Activated naive CD8-positive, alpha-beta T cell treated with anti-CD3 and anti-CD28 coated beads for 36 hours (primary cell): ENCODE measurements around the gene TBC1D22A. TPM values are rescaled to one million over a fixed set of nuclear protein-coding genes. Genes with fewer than 3 reads are reported as not detected.
A peak's percentile ranks its signal among the peaks of the same experiment; 100 is the strongest.

Experiments used
- DNase-seq: peaks from one replicate; pipeline ENCODE4 v3.0.0; 2021
- H3K27ac Mint-ChIP-seq: one replicate; pipeline ENCODE4 v1.8.0; 2022; ENCODE audit warnings: mild to moderate bottlenecking, moderate library complexity, mixed read lengths
- H3K27me3 Mint-ChIP-seq: one replicate; pipeline ENCODE4 v1.8.0; 2022; ENCODE audit warnings: mild to moderate bottlenecking, mixed read lengths
- H3K36me3 Mint-ChIP-seq: one replicate; pipeline ENCODE4 v1.8.0; 2021; ENCODE audit warnings: mild to moderate bottlenecking, mixed read lengths
- H3K4me1 Mint-ChIP-seq: one replicate; pipeline ENCODE4 v1.8.0; 2021; ENCODE audit warnings: mixed read lengths
- H3K4me3 Mint-ChIP-seq: one replicate; pipeline ENCODE4 v1.8.0; 2022; ENCODE audit warnings: mild to moderate bottlenecking, moderate library complexity, mixed read lengths
- H3K9me3 Mint-ChIP-seq: one replicate; pipeline ENCODE4 v1.8.0; 2022; ENCODE audit warnings: mixed read lengths
- total RNA-seq, 2 experiments: library from RNA; stranded (reverse); gene quantifications; one replicate each; pipeline ENCODE4 v1.2.3, GENCODE V29; 2021

TBC1D22A gene
- total RNA-seq, 2 experiments from 2014 or later, result 42.1 to 42.4 TPM

GRCh38 chr22:47072642-47072967 lies 310.2 kb downstream of the TBC1D22A start:
- Mint-ChIP-seq H3K4me3 (no peak overlapping the region), H3K4me1 (peaks cover 12% of the 10 kb centered on the region), H3K27me3 (no peaks in the 10 kb centered on the region), H3K27ac (no peak overlapping the region), H3K36me3 (peaks cover 40% of the 10 kb centered on the region), H3K9me3 (peaks cover 10% of the 10 kb centered on the region)
- no peak for DNase-seq

DNA sequence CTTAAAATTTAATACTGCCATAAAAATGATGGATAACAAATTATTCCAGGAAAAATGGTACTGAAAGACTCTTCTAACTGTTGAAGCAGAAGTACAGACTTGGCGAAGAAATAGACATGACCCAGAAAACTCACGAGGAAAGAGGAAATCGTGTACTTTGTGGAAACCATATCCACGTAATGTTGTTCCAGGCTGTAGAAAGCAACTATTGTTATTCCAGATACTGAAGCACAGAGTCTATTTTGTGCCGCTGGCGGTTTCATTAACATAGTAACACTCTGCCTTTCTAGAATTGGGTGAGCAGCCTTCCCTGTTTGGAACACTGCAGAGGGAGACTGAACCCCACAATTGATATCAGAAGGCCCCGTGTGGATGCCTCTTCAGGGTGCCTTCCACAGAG lies 310.6 kb downstream of the TBC1D22A start:
- Mint-ChIP-seq H3K27me3 (no peaks in the 10 kb centered on the region), H3K9me3 (peaks cover 10% of the 10 kb centered on the region), H3K4me3 (no peak overlapping the region), H3K27ac (no peak overlapping the region), H3K36me3 (peaks cover 44% of the 10 kb centered on the region), H3K4me1 (peaks cover 9% of the 10 kb centered on the region)
- no peak for DNase-seq

GRCh38 chr22:47074105-47074504 lies 311.7 kb downstream of the TBC1D22A start:
- peaks cover 3% of the 10 kb centered on the region for H3K4me1 Mint-ChIP-seq
- H3K9me3 Mint-ChIP-seq, result peaks cover 11% of the 10 kb centered on the region
- DNase-seq, result no peak
- H3K27me3 Mint-ChIP-seq, result no peaks in the 10 kb centered on the region
- peaks cover 48% of the 10 kb centered on the region for H3K36me3 Mint-ChIP-seq
- no peak overlapping the region for H3K27ac Mint-ChIP-seq
- no peak overlapping the region for H3K4me3 Mint-ChIP-seq

DNA sequence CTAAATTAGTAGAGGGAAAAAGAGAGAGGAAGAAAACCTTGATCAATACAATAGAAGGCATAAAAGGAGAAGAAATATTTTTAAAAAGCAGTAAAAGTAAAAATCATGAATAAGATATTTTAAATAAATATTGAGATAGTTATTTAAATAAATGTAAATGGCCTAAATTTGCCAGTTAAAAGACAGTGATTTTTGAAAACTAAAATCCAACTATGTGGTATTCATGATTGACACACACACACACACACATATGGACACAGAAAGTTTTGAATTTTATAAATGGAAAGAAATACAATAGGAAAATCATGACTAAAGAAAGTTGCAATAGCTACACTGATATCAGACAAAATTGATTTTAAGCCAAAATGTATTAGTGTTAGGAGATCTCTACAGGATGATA lies 313.1 kb downstream of the TBC1D22A start:
- Mint-ChIP-seq H3K4me3 (no peak overlapping the region), H3K27me3 (no peaks in the 10 kb centered on the region), H3K36me3 (peaks cover 52% of the 10 kb centered on the region), H3K27ac (no peak overlapping the region), H3K4me1 (peaks cover 3% of the 10 kb centered on the region), H3K9me3 (peaks cover 15% of the 10 kb centered on the region)
- no peak for DNase-seq

GRCh38 chr22:47076758-47077157 lies 314.3 kb downstream of the TBC1D22A start:
- Mint-ChIP-seq H3K36me3 (peaks cover 52% of the 10 kb centered on the region), H3K27ac (no peak overlapping the region), H3K27me3 (no peaks in the 10 kb centered on the region), H3K4me1 (no peaks in the 10 kb centered on the region), H3K9me3 (peaks cover 15% of the 10 kb centered on the region), H3K4me3 (no peak overlapping the region)
- no peak for DNase-seq

DNA sequence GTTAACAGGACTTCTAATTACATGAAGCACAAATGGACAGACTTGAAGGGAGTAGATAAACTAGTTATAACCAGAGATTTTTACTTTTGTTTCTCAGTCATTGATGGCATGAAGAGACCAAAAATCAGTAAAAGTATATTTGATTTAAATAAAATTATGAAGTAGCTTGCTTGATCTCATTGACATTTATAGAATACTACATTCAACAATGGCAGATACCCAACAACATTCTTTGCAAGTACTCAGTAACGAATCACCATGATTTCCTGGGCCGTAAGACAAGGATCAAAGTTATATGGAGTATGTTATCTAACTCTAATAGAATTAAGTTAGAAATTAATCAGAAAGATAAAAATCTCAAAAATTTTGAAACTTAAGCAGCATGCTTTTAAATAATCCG lies 317.6 kb downstream of the TBC1D22A start:
- Mint-ChIP-seq H3K4me3 (no peak overlapping the region), H3K27ac (no peak overlapping the region), H3K4me1 (peaks cover 7% of the 10 kb centered on the region), H3K36me3 (peaks cover 42% of the 10 kb centered on the region), H3K9me3 (peaks cover 12% of the 10 kb centered on the region), H3K27me3 (no peaks in the 10 kb centered on the region)
- no peak for DNase-seq

- no peak overlapping the region for H3K4me3 Mint-ChIP-seq
- DNase-seq, result no peak
- H3K27me3 Mint-ChIP-seq, result no peaks in the 10 kb centered on the region
- H3K9me3 Mint-ChIP-seq, result peaks cover 5% of the 10 kb centered on the region
- H3K4me1 Mint-ChIP-seq, result peaks cover 7% of the 10 kb centered on the region
- no peak overlapping the region for H3K27ac Mint-ChIP-seq
- peaks cover 32% of the 10 kb centered on the region for H3K36me3 Mint-ChIP-seq
Measured at GRCh38 chr22:47082505-47082904, 320.1 kb downstream of the TBC1D22A start.

GRCh38 chr22:47083379-47083986 lies 321.0 kb downstream of the TBC1D22A start:
- peaks cover 5% of the 10 kb centered on the region for H3K9me3 Mint-ChIP-seq
- no peak overlapping the region for H3K4me3 Mint-ChIP-seq
- no peaks in the 10 kb centered on the region for H3K27me3 Mint-ChIP-seq
- peaks cover 25% of the 10 kb centered on the region for H3K36me3 Mint-ChIP-seq
- peaks cover 10% of the 10 kb centered on the region for H3K4me1 Mint-ChIP-seq
- DNase-seq, result no peak
- peak overlapping the region; percentile 45 for H3K27ac Mint-ChIP-seq

DNA sequence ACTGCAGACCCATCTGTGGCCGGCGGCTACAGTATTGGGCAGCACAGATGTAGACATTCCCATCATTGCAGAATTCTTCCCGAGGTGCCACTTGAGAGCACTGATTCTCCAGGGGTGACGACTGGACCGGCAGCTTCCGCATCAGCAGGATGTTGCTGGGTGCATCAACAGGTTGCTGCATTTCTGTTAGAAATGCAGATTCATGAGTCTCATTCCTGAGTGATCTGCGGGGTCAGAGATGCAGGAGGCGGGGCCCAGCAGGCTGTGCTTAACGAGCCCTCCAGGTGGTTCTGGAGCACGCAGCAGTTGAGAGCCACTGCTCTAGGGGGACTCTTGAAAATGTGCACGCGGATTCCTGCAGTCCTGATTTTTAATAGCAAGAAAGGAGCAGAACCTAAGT lies 321.8 kb downstream of the TBC1D22A start:
- DNase-seq, result no peak
- Mint-ChIP-seq H3K4me1 (peaks cover 17% of the 10 kb centered on the region), H3K9me3 (peaks cover 3% of the 10 kb centered on the region), H3K27ac (no peak overlapping the region), H3K36me3 (peaks cover 19% of the 10 kb centered on the region), H3K4me3 (no peak overlapping the region), H3K27me3 (no peaks in the 10 kb centered on the region)

DNA sequence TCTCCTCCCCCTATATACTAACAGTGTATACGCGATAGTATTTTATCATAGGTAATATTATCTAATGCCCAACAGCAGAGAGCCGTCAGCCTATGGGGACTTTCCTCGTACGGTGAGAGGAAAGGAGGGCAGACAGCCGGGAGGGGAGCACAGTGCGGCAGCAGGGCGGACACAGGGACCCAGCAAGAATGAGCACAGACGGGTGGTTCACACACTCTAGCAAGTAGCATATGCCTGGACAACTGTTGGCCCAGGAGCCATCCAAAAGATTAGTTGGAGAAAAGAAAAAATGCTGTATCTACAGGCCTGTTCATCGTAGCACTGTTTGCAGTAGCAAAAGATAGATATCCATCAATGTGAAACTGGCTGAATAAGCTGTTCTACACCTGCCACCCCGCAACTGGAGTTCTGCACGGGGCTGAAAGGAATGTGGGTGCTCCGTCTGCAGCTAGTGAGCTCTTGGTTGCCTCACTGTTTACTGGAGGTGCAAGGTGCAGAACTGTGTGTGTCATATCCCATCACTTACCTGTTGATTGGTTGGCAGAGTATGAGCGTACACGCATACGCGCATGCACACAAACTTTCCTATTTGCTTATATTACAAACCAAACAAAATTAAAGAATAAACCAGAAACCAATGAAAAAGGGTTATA lies 324.3 kb downstream of the TBC1D22A start:
- Mint-ChIP-seq H3K36me3 (peaks cover 26% of the 10 kb centered on the region), H3K4me3 (no peak overlapping the region), H3K4me1 (peaks cover 36% of the 10 kb centered on the region), H3K27me3 (no peaks in the 10 kb centered on the region), H3K9me3 (no peaks in the 10 kb centered on the region), H3K27ac (no peak overlapping the region)
- no peak for DNase-seq

GRCh38 chr22:47088480-47089158 lies 326.2 kb downstream of the TBC1D22A start:
- Mint-ChIP-seq H3K27ac (no peak overlapping the region), H3K4me1 (peaks cover 29% of the 10 kb centered on the region), H3K4me3 (no peak overlapping the region), H3K27me3 (no peaks in the 10 kb centered on the region), H3K9me3 (no peaks in the 10 kb centered on the region), H3K36me3 (peaks cover 22% of the 10 kb centered on the region)
- no peak for DNase-seq

GRCh38 chr22:47089374-47089773 lies 326.9 kb downstream of the TBC1D22A start:
- peaks cover 29% of the 10 kb centered on the region for H3K4me1 Mint-ChIP-seq
- H3K27ac Mint-ChIP-seq, result no peak overlapping the region
- H3K36me3 Mint-ChIP-seq, result peaks cover 27% of the 10 kb centered on the region
- H3K27me3 Mint-ChIP-seq, result no peaks in the 10 kb centered on the region
- peaks cover 2% of the 10 kb centered on the region for H3K9me3 Mint-ChIP-seq
- no peak for DNase-seq
- H3K4me3 Mint-ChIP-seq, result no peak overlapping the region

DNA sequence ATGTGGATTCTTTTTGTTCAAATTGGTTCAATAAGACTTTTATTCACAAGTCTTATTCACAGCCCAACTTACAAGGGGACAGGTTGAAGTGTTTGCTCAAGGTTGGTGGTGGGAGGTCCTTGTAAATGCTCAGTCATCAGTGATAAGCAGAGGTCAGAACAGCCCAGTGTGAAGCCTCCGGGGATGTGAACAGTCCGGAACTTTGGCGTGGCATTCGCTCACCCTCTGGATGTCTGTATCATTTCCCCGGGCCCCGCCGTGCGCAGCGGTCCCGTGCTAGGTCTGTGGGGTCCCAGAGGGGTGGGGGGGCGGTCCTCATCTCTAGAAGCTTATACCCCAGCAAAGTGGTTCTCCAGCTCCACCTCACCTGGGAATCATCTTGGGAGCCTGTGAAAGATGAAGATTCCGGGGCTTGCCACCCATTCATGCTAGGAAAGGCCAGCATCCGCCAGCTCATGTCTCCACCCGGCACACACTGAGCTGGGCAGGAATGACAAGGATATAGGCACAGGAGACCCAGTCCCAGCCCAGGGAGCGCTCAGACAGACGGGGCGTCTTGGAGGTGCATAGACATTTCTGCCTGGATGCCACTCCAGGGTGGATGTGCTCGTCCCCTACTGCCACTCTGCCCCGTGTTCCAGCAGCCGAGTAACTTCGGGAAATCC lies 327.5 kb downstream of the TBC1D22A start:
- no peak overlapping the region for H3K27ac Mint-ChIP-seq
- DNase-seq, result no peak
- H3K4me3 Mint-ChIP-seq, result peak overlapping the region; percentile 68
- H3K36me3 Mint-ChIP-seq, result peaks cover 32% of the 10 kb centered on the region
- peaks cover 2% of the 10 kb centered on the region for H3K9me3 Mint-ChIP-seq
- peaks cover 32% of the 10 kb centered on the region for H3K4me1 Mint-ChIP-seq
- H3K27me3 Mint-ChIP-seq, result no peaks in the 10 kb centered on the region

DNA sequence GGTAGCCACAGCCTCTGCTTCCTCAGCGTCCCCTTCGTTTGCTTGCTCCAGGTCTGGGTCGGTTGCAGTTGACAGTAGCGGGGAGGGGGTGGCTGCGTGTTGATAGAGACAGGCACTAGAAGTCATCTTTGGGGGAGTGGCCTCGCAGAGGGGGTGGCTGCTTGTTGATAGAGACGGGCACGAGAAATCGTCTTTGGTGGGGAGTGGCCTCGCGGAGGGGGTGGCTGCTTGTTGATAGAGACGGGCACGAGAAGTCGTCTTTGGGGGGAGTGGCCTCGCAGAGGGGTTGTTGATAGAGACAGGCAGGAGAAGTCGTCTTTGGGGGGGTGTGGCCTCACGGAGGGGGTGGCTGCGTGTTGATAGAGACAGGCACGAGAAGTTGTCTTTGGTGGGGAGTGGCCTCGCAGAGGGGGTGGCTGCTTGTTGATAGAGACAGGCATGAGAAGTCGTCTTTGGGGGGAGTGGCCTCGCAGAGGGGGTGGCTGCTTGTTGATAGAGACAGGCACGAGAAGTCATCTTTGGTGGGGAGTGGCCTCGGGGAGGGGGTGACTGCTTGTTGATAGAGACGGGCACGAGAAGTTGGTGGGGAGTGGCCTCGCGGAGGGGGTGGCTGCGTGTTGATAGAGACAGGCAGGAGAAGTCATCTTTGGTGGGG lies 328.3 kb downstream of the TBC1D22A start:
- peaks cover 34% of the 10 kb centered on the region for H3K4me1 Mint-ChIP-seq
- H3K27ac Mint-ChIP-seq, result no peak overlapping the region
- H3K9me3 Mint-ChIP-seq, result peaks cover 2% of the 10 kb centered on the region
- peaks cover 32% of the 10 kb centered on the region for H3K36me3 Mint-ChIP-seq
- H3K27me3 Mint-ChIP-seq, result no peaks in the 10 kb centered on the region
- peak; percentile 16 for DNase-seq
- H3K4me3 Mint-ChIP-seq, result peak overlapping the region; percentile 68

- peaks cover 32% of the 10 kb centered on the region for H3K36me3 Mint-ChIP-seq
- DNase-seq, result no peak
- H3K27me3 Mint-ChIP-seq, result no peaks in the 10 kb centered on the region
- H3K4me3 Mint-ChIP-seq, result peak overlapping the region; percentile 68
- peaks cover 34% of the 10 kb centered on the region for H3K4me1 Mint-ChIP-seq
- H3K27ac Mint-ChIP-seq, result no peak overlapping the region
- H3K9me3 Mint-ChIP-seq, result peaks cover 2% of the 10 kb centered on the region
Measured at GRCh38 chr22:47091246-47091651, 328.8 kb downstream of the TBC1D22A start.
